WERI-Rb-1 (cell line): ENCODE results near the gene MSMP.
A peak's percentile ranks its signal among the peaks of the same experiment; 100 is the strongest.

Source experiments
- DNase-seq: peaks from one replicate; pipeline ENCODE4 v3.0.0-alpha.2; 2020
- H3K27ac ChIP-seq: fragments of 250-450 bp; sonication (Bioruptor Pico); 2 replicates; pipeline ENCODE4 v1.5.1; 2020; ENCODE audit warnings: mild to moderate bottlenecking, moderate library complexity
- H3K27me3 ChIP-seq: fragments of 250-450 bp; sonication (Bioruptor Pico); 2 replicates; pipeline ENCODE4 v1.5.1; 2021; ENCODE audit warnings: mild to moderate bottlenecking, low read depth, moderate library complexity; ENCODE audit not compliant: insufficient read depth, severe bottlenecking
- H3K36me3 ChIP-seq: fragments of 250-450 bp; sonication (Bioruptor Pico); 2 replicates; pipeline ENCODE4 v1.5.1; 2020; ENCODE audit warnings: mild to moderate bottlenecking, moderate library complexity
- H3K4me3 ChIP-seq: 2 replicates; pipeline ENCODE4 v1.5.1; 2011; ENCODE audit warnings: low read depth, mild to moderate bottlenecking, control low read depth, low read length
- H3K9me3 ChIP-seq: fragments of 250-450 bp; sonication (Bioruptor Pico); 2 replicates; pipeline ENCODE4 v1.5.1; 2021; ENCODE audit warnings: mild to moderate bottlenecking, moderate library complexity; ENCODE audit not compliant: severe bottlenecking
- TF ChIP-seq, protein P1 (sequence below): IDR thresholded peaks from 2 replicates; pipeline ENCODE4 v1.5.1; 2011; ENCODE audit warnings: low read depth, mild to moderate bottlenecking, control low read depth, inconsistent platforms, low read length

Gene MSMP

DNA sequence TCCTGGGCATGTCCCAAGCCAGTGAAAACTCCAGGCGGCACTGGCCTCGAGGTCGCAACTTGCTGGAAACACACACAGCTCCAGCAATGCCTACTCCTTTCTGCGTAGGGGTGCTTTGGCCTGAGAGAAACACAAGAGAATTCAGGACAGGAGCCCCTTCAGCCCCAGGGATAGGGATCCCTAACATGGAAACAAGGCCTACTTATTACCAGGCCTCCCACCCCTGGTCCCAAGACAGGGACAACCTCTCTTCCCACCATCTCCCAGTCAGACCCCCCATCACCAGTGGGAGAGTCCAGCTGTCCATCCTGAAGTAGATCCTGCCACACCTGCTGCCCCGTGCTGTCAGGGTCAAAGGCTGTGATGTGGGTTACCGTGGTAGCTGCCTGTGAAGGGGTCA, 13.8 kb downstream of the MSMP start:
- no peak for DNase-seq
- Histone ChIP-seq H3K27ac (no peak overlapping the region), H3K9me3 (no peaks in the 10 kb centered on the region), H3K27me3 (no peaks in the 10 kb centered on the region), H3K4me3 (no peak overlapping the region), H3K36me3 (peaks cover 92% of the 10 kb centered on the region)
- TF ChIP-seq, protein P1, sequence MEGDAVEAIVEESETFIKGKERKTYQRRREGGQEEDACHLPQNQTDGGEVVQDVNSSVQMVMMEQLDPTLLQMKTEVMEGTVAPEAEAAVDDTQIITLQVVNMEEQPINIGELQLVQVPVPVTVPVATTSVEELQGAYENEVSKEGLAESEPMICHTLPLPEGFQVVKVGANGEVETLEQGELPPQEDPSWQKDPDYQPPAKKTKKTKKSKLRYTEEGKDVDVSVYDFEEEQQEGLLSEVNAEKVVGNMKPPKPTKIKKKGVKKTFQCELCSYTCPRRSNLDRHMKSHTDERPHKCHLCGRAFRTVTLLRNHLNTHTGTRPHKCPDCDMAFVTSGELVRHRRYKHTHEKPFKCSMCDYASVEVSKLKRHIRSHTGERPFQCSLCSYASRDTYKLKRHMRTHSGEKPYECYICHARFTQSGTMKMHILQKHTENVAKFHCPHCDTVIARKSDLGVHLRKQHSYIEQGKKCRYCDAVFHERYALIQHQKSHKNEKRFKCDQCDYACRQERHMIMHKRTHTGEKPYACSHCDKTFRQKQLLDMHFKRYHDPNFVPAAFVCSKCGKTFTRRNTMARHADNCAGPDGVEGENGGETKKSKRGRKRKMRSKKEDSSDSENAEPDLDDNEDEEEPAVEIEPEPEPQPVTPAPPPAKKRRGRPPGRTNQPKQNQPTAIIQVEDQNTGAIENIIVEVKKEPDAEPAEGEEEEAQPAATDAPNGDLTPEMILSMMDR = no peak

DNA sequence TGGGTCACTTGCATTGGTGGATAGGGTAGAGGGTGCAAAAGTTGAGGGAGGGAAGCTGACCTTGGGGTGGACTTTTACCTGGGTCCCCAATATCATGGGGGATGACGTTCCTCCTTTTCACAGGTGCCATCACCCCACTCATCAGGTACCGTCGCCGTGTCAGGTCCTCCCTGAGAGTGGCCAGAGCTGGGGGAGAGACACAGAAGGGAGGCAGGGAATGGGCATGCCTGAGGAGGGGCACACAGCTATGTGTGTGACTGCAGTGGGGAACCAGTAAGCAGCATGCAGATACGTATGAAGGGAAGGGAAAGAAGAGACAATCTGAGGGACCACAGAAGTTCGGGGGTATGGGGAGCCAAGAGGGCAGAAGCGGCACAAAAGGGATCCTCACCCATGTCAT, 15.2 kb downstream of the MSMP start:
- H3K27ac ChIP-seq = no peak overlapping the region
- no peak for DNase-seq
- no peaks in the 10 kb centered on the region for H3K27me3 ChIP-seq
- peaks cover 94% of the 10 kb centered on the region for H3K36me3 ChIP-seq
- H3K4me3 ChIP-seq = no peak overlapping the region
- TF ChIP-seq, protein P1 = no peak
- no peaks in the 10 kb centered on the region for H3K9me3 ChIP-seq

GRCh38 chr9:35738186-35738585, 15.9 kb downstream of the MSMP start:
- Histone ChIP-seq H3K27ac (no peak overlapping the region), H3K27me3 (no peaks in the 10 kb centered on the region), H3K4me3 (no peak overlapping the region), H3K9me3 (no peaks in the 10 kb centered on the region), H3K36me3 (peaks cover 86% of the 10 kb centered on the region)
- TF ChIP-seq, protein P1 = no peak
- no peak for DNase-seq

GRCh38 chr9:35737143-35737542, 16.9 kb downstream of the MSMP start:
- TF ChIP-seq, protein P1 = no peak
- H3K4me3 ChIP-seq = no peak overlapping the region
- H3K27ac ChIP-seq = peak overlapping the region; percentile 81
- H3K9me3 ChIP-seq = no peaks in the 10 kb centered on the region
- no peaks in the 10 kb centered on the region for H3K27me3 ChIP-seq
- DNase-seq = no peak
- peaks cover 76% of the 10 kb centered on the region for H3K36me3 ChIP-seq

DNA sequence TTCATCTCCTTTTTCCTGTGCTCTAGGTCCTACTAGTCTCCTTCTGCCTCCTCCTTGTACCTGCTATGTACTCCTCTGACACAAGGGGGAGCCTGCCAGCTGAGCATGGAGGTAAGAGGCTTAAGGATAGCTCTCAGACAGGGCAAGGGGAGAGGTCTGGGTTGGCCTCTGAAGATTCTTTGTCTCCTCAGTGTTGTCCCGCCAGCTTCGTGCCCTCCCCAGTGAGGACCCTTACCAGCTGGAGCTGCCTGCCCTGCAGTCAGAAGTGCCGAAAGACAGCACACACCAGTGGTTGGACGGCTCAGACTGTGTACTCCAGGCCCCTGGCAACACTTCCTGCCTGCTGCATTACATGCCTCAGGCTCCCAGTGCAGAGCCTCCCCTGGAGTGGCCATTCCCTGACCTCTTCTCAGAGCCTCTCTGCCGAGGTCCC, 17.9 kb downstream of the MSMP start:
- peak; percentile 88 for DNase-seq
- peak overlapping the region; percentile 81 for H3K27ac ChIP-seq
- H3K4me3 ChIP-seq = no peak overlapping the region
- no peaks in the 10 kb centered on the region for H3K27me3 ChIP-seq
- peaks cover 67% of the 10 kb centered on the region for H3K36me3 ChIP-seq
- TF ChIP-seq, protein P1 = peak; percentile 85
- no peaks in the 10 kb centered on the region for H3K9me3 ChIP-seq

GRCh38 chr9:35734096-35734495, 20.0 kb downstream of the MSMP start:
- DNase-seq = no peak
- TF ChIP-seq, protein P1 = no peak
- Histone ChIP-seq H3K36me3 (peaks cover 50% of the 10 kb centered on the region), H3K27me3 (no peaks in the 10 kb centered on the region), H3K9me3 (no peaks in the 10 kb centered on the region), H3K27ac (no peak overlapping the region), H3K4me3 (no peak overlapping the region)
